ENCODE results near the gene DLG5.
A peak's percentile ranks its signal among the peaks of the same experiment; 100 is the strongest.
"Not testable (repeated sequence)": the region's sequence is repeated elsewhere in the genome, so short reads cannot be mapped to it uniquely, and the experiment has no call there.

Gene DLG5

GRCh38 chr10:77763453-77764430 lies 162.8 kb downstream of the DLG5 start:
- no peak overlapping the region for H3K4me3 ChIP-seq (ENCODE audit: low read depth, low read length)
- TF ChIP-seq CTCF (IDR thresholded peaks at IDR 0.05; ENCODE audit: low read depth, low read length) = no peak

DNA sequence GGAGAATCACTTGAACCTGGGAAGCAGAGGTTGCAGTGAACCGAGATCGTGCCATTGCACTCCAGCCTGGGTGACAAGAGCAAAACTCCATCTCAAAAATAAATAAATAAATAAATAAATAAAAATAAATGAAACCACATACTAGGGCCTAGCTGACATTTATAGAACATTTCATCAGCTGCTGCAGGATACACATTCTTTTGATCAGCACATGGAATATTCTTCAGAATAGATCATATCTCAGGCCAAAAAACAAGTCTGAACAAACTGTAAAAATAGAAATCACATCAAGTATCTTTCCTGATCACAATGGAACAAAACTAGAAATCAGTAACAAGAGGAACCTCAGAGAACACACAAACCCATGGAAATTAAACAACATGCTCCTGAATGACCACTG lies 168.1 kb downstream of the DLG5 start:
- H3K4me3 ChIP-seq (ENCODE audit: low read depth, low read length) = not testable (repeated sequence)

DNA sequence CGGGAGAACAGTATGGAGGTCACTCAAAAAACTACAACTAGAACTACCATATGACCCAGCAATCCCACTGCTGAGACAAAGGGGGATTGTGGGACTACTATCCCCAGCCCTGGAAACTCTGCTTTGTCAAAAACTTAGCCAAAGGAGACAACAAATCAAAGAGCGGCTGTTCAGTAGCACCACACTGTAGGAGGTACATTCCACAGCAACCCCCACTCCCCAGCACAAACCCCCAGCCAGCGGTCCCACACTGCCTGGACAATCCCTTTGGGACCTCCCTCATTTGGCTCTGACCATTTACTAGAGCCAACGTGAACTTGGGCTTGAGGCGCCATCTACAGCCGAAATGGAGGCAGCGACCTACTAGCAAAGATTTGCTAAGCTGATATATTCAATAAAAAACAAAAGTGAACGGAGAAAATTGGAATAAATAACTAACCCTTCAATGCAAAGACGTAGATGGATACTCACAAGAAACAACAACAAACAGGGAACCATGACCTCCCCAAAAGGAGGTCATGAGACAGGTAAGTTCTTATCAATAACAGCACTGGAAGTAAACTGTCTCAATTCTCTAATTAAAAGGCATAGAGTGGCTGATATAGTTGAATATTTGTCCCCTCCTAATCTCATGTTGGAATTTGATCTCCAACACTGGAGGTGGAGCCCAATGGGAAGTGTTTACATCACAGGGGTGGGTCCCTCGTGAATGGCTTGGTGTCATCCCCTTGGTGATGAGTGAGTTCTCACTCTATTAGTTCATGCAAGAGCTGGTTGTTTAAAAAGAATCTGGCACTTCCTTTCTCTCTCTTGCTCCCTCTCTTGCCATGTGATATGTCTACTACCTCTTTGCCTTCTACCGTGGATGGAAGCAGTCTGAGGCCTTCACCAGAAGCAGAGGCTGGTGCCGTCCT lies 170.0 kb downstream of the DLG5 start:
- TF ChIP-seq CTCF (IDR thresholded peaks at IDR 0.05; ENCODE audit: low read depth, low read length) = peak; percentile 76
- no peak overlapping the region for H3K4me3 ChIP-seq (ENCODE audit: low read depth, low read length)

DNA sequence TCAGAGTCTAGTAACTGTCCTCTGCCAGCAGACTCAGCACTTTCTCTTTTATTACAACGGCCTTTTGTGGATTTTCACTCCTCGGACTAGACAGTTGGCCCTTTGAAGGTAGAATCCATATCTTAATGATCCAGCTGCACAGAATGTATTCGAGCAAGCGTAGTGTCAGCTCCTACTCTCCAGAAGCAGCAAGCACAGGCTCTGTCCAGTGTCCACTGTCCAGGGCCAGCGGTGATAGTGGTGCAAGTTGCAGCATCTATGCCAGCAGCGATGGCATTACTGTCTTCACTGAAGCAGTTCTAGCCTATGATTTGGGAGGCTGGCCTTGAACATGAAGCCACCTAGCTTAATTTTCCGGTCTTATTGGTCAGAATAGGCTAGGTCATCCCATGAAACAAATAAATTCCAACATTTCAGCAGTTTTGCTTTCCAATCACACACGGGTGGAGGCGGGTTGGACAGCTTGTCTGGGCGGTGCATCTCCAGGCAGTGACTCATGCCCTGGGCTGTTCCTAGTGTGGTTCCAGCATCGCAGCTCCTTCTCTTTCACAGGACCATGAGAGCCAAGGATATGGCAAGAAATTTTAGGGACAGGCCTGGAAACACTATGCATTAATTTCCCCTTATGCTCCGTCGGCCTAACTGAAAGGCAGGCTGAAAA lies 180.4 kb downstream of the DLG5 start:
- TF ChIP-seq CTCF (IDR thresholded peaks at IDR 0.05; ENCODE audit: low read depth, low read length) = no peak

DNA sequence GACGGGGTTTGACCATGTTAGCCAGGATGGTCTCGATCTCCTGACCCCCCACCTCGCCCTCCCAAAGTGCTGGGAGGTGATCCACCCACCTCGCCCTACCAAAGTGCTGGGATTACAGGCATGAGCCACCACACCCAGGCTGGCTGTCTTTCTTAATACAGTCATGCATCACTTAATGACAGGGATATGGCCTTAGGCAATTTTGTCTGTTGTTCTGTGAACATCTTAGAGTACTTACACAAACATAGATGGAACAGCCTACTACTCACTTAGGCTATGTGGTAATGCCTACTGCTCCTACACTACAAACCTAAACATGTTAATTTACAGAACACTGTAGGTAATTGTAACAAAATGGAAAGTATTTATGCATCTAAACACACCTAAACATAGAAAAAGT lies 182.3 kb downstream of the DLG5 start:
- TF ChIP-seq CTCF (IDR thresholded peaks at IDR 0.05; ENCODE audit: low read depth, low read length) = no peak
- H3K4me3 ChIP-seq (ENCODE audit: low read depth, low read length) = no peak overlapping the region

More for the DNA sequence above, 180.4 kb downstream of the DLG5 start:
- no peak overlapping the region for H3K4me3 ChIP-seq (ENCODE audit: low read depth, low read length)

- H3K4me3 ChIP-seq (ENCODE audit: low read depth, low read length) = no peak overlapping the region
- TF ChIP-seq CTCF (IDR thresholded peaks at IDR 0.05; ENCODE audit: low read depth, low read length) = no peak
These were observed 184.4 kb downstream of the DLG5 start for GRCh38 chr10:77742172-77742571.

GRCh38 chr10:77741746-77742145 lies 184.8 kb downstream of the DLG5 start:
- no peak for TF ChIP-seq CTCF (IDR thresholded peaks at IDR 0.05; ENCODE audit: low read depth, low read length)
- H3K4me3 ChIP-seq (ENCODE audit: low read depth, low read length) = no peak overlapping the region
